Naive B cell (primary cell): ENCODE results near the gene ARID1B. TPM values are rescaled to one million over a fixed set of nuclear protein-coding genes. Genes with fewer than 3 reads are reported as not detected.
A peak's percentile ranks its signal among the peaks of the same experiment; 100 is the strongest.

Source experiments
- ATAC-seq, 2 donors: fragments of 150-1000 bp; cut with Tn5 transposase; 2 replicates each; pipeline ENCODE4 v1.10.0; 2021; ENCODE audit warnings: low read depth in 2 of 2, mild to moderate bottlenecking in 2 of 2, moderate library complexity in 2 of 2
- DNase-seq: peaks from one replicate; pipeline ENCODE4 v3.0.0; 2022
- H3K27ac Mint-ChIP-seq, 6 donors: one replicate each; pipeline ENCODE4 v1.8.0; 2020 to 2022; ENCODE audit warnings: mild to moderate bottlenecking in 6 of 6, mixed read lengths in 6 of 6, moderate library complexity in 5 of 6, inconsistent platforms in 2 of 6
- H3K27me3 Mint-ChIP-seq, 3 donors: one replicate each; pipeline ENCODE4 v1.8.0; 2021 to 2022; ENCODE audit warnings: mixed read lengths in 3 of 3, mild to moderate bottlenecking in 1 of 3
- H3K36me3 Mint-ChIP-seq, 2 donors: one replicate each; pipeline ENCODE4 v1.8.0; 2020 to 2022; ENCODE audit warnings: mixed read lengths in 2 of 2, inconsistent platforms in 1 of 2, mild to moderate bottlenecking in 1 of 2
- H3K4me1 Mint-ChIP-seq, 3 donors: one replicate each; pipeline ENCODE4 v1.8.0; 2020 to 2022; ENCODE audit warnings: mixed read lengths in 3 of 3, inconsistent platforms in 1 of 3, mild to moderate bottlenecking in 1 of 3, moderate library complexity in 1 of 3
- H3K4me3 Mint-ChIP-seq, 8 donors: one replicate each; pipeline ENCODE4 v1.8.0; 2020 to 2022; ENCODE audit warnings: mild to moderate bottlenecking in 8 of 8, mixed read lengths in 8 of 8, moderate library complexity in 8 of 8, inconsistent platforms in 2 of 8
- H3K9me3 Mint-ChIP-seq, 7 donors: one replicate each; pipeline ENCODE4 v1.8.0; 2020 to 2022; ENCODE audit warnings: mixed read lengths in 7 of 7, mild to moderate bottlenecking in 5 of 7, inconsistent platforms in 2 of 7, moderate library complexity in 1 of 7
- polyA plus RNA-seq, 6 donors: library from polyadenylated mRNA; unstranded; fragments of 300-500 nt; fragmentation: Illumina TruSeq; gene quantifications; one replicate each; pipeline ENCODE4 v1.2.3, GENCODE V29; 2021; ENCODE audit warnings: low read depth in 6 of 6

ARID1B gene
- polyA plus RNA-seq, 6 donors from 2014 or later, result 16.6 to 44.1 (median 27.5) TPM

GRCh38 chr6:156778454-156779205, 1.5 kb downstream of the ARID1B start:
- ATAC-seq (no peak), DNase-seq (peak; percentile 46)
- H3K27ac Mint-ChIP-seq, result peak overlapping the region in 4 of 6 donors; percentile 42 to 98 (median 88)
- H3K36me3 Mint-ChIP-seq, result no peaks in the 10 kb centered on the region
- H3K4me1 Mint-ChIP-seq, result peaks cover 26 to 58% (median 49%) of the 10 kb centered on the region in 3 donors
- peak overlapping the region; percentile 76 to 100 (median 90) for H3K4me3 Mint-ChIP-seq
- no peaks in the 10 kb centered on the region for H3K9me3 Mint-ChIP-seq
- H3K27me3 Mint-ChIP-seq, result no peaks in the 10 kb centered on the region

GRCh38 chr6:156779206-156780094, 2.3 kb downstream of the ARID1B start:
- H3K9me3 Mint-ChIP-seq, result no peaks in the 10 kb centered on the region
- peaks cover 29 to 56% (median 55%) of the 10 kb centered on the region in 3 donors for H3K4me1 Mint-ChIP-seq
- peak overlapping the region; percentile 23 to 98 (median 82) for H3K27ac Mint-ChIP-seq
- DNase-seq, result peak; percentile 52
- peak; percentile 7 for ATAC-seq
- peak overlapping the region; percentile 84 to 96 (median 93) for H3K4me3 Mint-ChIP-seq
- H3K27me3 Mint-ChIP-seq, result no peaks in the 10 kb centered on the region
- no peaks in the 10 kb centered on the region for H3K36me3 Mint-ChIP-seq

- peak; percentile 32 to 41 for ATAC-seq
- Mint-ChIP-seq H3K4me1 (peaks cover 29 to 56% (median 55%) of the 10 kb centered on the region in 3 donors), H3K27ac (peak overlapping the region; percentile 23 to 98 (median 82)), H3K4me3 (peak overlapping the region; percentile 84 to 96 (median 93)), H3K27me3 (no peaks in the 10 kb centered on the region), H3K36me3 (peaks cover 0 to 3% of the 10 kb centered on the region in 2 donors), H3K9me3 (no peaks in the 10 kb centered on the region)
- peak; percentile 63 for DNase-seq
Observed at GRCh38 chr6:156780102-156780641, 3.0 kb downstream of the ARID1B start.

- no peak for DNase-seq
- H3K27me3 Mint-ChIP-seq, result no peaks in the 10 kb centered on the region
Observed at GRCh38 chr6:156780962-156781853, 4.0 kb downstream of the ARID1B start.

GRCh38 chr6:156781861-156782631, 4.9 kb downstream of the ARID1B start:
- H3K4me1 Mint-ChIP-seq, result peaks cover 33 to 66% (median 62%) of the 10 kb centered on the region in 3 donors
- peak overlapping the region; percentile 84 to 96 (median 93) for H3K4me3 Mint-ChIP-seq
- H3K9me3 Mint-ChIP-seq, result no peaks in the 10 kb centered on the region
- ATAC-seq (no peak), DNase-seq (no peak)
- no peaks in the 10 kb centered on the region for H3K27me3 Mint-ChIP-seq
- H3K36me3 Mint-ChIP-seq, result peaks cover 0 to 9% of the 10 kb centered on the region in 2 donors
- H3K27ac Mint-ChIP-seq, result peak overlapping the region; percentile 83 to 98 (median 92)

More at GRCh38 chr6:156780962-156781853, 4.0 kb downstream of the ARID1B start:
- Mint-ChIP-seq H3K4me3 (peak overlapping the region; percentile 84 to 96 (median 93)), H3K27ac (peak overlapping the region; percentile 23 to 98 (median 82)), H3K9me3 (no peaks in the 10 kb centered on the region), H3K36me3 (peaks cover 0 to 9% of the 10 kb centered on the region in 2 donors), H3K4me1 (peaks cover 37 to 64% (median 59%) of the 10 kb centered on the region in 3 donors)
- no peak for ATAC-seq

- Mint-ChIP-seq H3K9me3 (no peaks in the 10 kb centered on the region), H3K4me1 (peaks cover 37 to 73% (median 70%) of the 10 kb centered on the region in 3 donors), H3K36me3 (peaks cover 0 to 9% of the 10 kb centered on the region in 2 donors), H3K27me3 (no peaks in the 10 kb centered on the region), H3K27ac (peak overlapping the region; percentile 72 to 98 (median 88)), H3K4me3 (peak overlapping the region; percentile 84 to 96 (median 93))
- no peak for ATAC-seq
- no peak for DNase-seq
Observed at GRCh38 chr6:156782691-156783320, 5.6 kb downstream of the ARID1B start.

GRCh38 chr6:156783958-156784357, 6.8 kb downstream of the ARID1B start:
- H3K27me3 Mint-ChIP-seq, result no peaks in the 10 kb centered on the region
- peak overlapping the region in 6 of 8 donors; percentile 84 to 96 (median 91) for H3K4me3 Mint-ChIP-seq
- DNase-seq (no peak), ATAC-seq (no peak)
- H3K4me1 Mint-ChIP-seq, result peaks cover 47 to 84% (median 81%) of the 10 kb centered on the region in 3 donors
- peaks cover 0 to 9% of the 10 kb centered on the region in 2 donors for H3K36me3 Mint-ChIP-seq
- H3K9me3 Mint-ChIP-seq, result no peaks in the 10 kb centered on the region
- H3K27ac Mint-ChIP-seq, result peak overlapping the region in 4 of 6 donors; percentile 81 to 98 (median 86)

GRCh38 chr6:156786652-156787051, 9.5 kb downstream of the ARID1B start:
- peak overlapping the region in 2 of 8 donors; percentile 5 to 64 for H3K4me3 Mint-ChIP-seq
- H3K36me3 Mint-ChIP-seq, result peaks cover 0 to 9% of the 10 kb centered on the region in 2 donors
- DNase-seq (no peak), ATAC-seq (no peak)
- no peaks in the 10 kb centered on the region for H3K9me3 Mint-ChIP-seq
- H3K27me3 Mint-ChIP-seq, result no peaks in the 10 kb centered on the region
- peak overlapping the region in 3 of 6 donors; percentile 77 to 86 (median 78) for H3K27ac Mint-ChIP-seq
- H3K4me1 Mint-ChIP-seq, result peaks cover 60 to 96% (median 90%) of the 10 kb centered on the region in 3 donors

- DNase-seq, result no peak
- H3K27ac Mint-ChIP-seq, result peak overlapping the region in 3 of 6 donors; percentile 72 to 85 (median 82)
Observed at GRCh38 chr6:156787569-156788492, 10.7 kb downstream of the ARID1B start.

GRCh38 chr6:156789081-156789943, 12.1 kb downstream of the ARID1B start:
- DNase-seq (no peak), ATAC-seq (no peak)
- Mint-ChIP-seq H3K27ac (peak overlapping the region; percentile 5 to 84 (median 63)), H3K36me3 (peaks cover 0 to 9% of the 10 kb centered on the region in 2 donors), H3K4me3 (peak overlapping the region in 7 of 8 donors; percentile 4 to 67 (median 12)), H3K9me3 (no peaks in the 10 kb centered on the region), H3K4me1 (peaks cover 62 to 99% (median 94%) of the 10 kb centered on the region in 3 donors), H3K27me3 (no peaks in the 10 kb centered on the region)

More at GRCh38 chr6:156787569-156788492, 10.7 kb downstream of the ARID1B start:
- no peaks in the 10 kb centered on the region for H3K27me3 Mint-ChIP-seq
- H3K36me3 Mint-ChIP-seq, result peaks cover 0 to 9% of the 10 kb centered on the region in 2 donors
- peak overlapping the region in 6 of 8 donors; percentile 12 to 78 (median 63) for H3K4me3 Mint-ChIP-seq
- peak; percentile 17 to 28 for ATAC-seq
- H3K4me1 Mint-ChIP-seq, result peaks cover 61 to 99% (median 92%) of the 10 kb centered on the region in 3 donors
- no peaks in the 10 kb centered on the region for H3K9me3 Mint-ChIP-seq
